Measurements from ENCODE around the gene VPS13A. TPM values are rescaled to one million over a fixed set of nuclear protein-coding genes. Genes with fewer than 3 reads are reported as not detected.

The VPS13A gene
- total RNA-seq, 2 experiments from 2014 or later = 46.5 to 54.2 TPM

Other genes with a start within 250 kb of the VPS13A start
- gene FOXB2, start 157.9 kb upstream of the VPS13A start, total RNA-seq = not detected